Stimulated activated CD4-positive, alpha-beta T cell treated with anti-CD3 and anti-CD28 coated beads, Interleukin-1b, Interleukin-23, amount 100 ng/mL, for 1 hour (primary cell): ENCODE data around the gene GVQW3.
A peak's percentile ranks its signal among the peaks of the same experiment; 100 is the strongest.
"Not testable (repeated sequence)": the region's sequence is repeated elsewhere in the genome, so short reads cannot be mapped to it uniquely, and the experiment has no call there.

Experiments
- DNase-seq, 2 donors: peaks; one replicate each; pipeline ENCODE4 v3.0.0-alpha.2; 2020; ENCODE audit warnings: low read depth in 2 of 2

Gene GVQW3

DNA sequence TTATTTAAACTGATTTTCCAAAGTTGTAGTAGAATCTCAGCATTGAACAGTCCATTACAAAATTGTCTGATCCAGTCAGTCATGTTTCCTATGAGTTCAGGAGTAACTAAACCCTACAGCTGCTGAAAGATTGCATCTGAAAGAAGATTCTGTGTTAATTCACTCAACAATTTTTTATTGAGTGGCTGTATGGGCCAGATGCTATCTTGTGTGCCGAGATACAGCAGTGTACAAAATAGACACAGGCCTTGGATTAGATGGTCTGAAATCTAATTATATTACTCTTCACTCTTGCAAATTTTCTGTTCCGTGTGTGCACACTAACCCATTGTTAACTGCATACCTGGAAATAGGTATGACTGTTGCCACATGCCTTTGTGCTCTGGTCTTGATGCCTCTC, 7.3 kb downstream of the GVQW3 start:
- DNase-seq: no peak

DNA sequence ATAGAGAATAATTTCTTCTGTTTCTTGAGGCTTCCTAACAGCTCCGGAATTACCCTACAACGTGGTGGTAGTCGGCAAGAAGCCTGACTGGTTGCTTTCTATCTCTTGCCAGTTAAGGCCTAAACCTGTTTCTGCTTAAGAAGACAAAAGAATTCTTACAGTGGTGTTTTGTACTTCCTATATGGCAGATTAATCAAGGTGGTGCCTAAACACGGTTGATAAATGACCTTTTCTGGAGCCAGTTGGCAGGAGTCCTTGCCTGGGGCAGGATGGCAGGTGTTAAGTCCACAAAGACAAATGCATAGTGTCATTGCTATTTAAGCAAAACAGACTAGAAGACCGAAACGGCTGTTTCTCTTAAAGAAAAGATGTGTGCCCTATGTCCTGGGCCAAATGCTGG, 9.9 kb downstream of the GVQW3 start:
- no peak for DNase-seq

DNA sequence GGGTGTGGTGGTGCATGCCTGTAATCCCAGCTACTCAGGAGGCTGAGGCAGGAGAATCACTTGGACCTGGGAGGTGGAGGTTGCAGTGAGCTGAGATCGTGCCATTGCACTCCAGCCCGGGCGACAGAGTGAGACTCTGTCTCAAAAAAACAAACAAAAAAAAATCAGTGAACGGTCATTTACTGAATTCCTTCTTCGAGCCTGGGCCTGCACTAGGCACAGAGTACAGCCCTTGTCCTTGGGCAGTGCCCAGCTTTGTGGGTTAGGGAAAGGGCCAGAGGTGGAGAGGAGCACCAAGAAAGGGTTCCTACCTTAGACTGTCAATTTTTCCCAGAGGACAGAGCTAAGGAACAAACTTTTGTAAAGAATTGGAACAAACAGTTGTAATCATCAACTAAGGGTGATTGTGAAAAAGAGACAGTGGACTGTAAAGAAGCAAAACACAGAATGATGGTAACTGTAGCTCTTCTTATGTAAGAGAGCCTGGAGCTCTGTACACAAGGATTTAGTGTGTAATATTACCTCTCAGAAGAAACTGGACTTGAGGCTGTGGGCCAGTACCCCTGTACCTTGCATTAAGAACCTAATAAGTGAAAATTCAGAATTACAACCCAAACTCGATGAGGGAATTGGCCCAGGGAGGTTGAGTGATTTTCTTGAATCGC, 10.8 kb downstream of the GVQW3 start:
- DNase-seq: no peak

DNA sequence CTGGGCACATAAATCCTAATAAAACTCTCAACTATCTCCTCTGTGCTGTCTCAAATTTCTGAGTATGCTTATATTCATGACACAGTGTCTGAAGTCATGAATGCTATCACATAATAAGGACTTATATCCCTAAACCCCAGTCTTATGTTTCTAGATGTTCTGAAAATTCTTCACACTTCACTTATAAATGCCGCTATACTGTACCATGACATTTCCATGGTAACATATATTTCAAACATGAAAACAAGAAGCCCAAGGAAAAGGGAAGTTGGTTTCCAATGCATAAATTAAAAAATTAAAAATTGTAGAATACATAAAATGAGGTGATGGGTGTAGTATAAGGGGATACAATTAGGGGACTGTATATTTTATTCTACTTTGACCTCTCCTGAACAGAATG, 11.7 kb downstream of the GVQW3 start:
- DNase-seq: no peak

DNA sequence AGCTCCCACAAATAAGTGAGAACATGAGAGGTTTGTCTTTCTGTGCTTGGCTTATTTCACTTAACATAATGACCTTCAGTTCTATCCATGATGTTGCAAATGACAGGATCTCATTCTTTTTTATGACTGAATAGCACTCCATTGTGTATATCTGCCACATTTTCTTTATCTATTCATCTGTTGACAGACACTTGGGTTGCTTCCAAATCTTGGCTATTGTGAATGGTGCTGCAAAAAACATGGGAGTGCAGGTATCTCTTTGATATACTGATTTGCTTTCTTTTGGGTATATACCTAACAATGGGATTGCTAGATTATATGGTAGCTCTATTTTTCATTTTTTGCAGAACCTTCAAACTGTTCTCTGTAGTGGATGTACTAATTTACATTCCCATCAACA, 13.3 kb downstream of the GVQW3 start:
- DNase-seq: no peak

DNA sequence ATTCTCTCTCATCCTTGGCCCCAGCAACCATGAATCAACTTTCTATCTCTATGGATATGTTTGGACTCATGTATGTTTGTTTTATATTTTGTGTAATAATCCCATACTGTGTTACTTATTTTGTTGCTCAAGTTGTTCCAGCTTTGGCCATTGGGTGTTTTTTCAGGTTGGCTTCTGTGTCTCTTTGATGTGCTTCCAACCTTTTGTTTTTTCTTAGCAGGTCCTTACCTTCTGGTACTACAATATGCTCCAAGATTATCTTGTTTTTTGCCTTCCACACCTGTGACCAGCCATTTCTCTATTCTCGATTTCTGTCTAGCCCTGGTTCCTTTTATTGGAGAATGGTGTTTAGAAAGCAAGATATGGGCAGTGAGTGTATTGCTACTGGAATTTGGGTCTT, 14.2 kb downstream of the GVQW3 start:
- DNase-seq: no peak

DNA sequence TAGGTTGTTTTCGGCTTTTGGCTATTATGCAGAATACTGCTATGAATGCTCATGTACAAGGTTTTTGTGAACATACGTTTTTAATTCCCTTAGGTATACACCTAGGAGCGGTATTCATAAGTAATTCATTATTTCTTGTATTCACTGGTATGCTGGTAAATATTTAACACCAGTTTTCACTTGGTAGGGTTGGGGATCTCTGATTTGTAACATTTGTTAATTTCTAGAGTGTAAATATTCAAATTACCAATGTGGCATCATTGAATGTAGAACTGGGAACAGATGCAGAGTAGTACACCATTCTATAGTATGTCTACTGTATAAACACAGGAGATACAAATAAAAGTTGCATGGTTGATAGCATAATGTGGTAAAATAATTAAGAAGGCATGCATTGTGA, 16.3 kb downstream of the GVQW3 start:
- no peak for DNase-seq

DNA sequence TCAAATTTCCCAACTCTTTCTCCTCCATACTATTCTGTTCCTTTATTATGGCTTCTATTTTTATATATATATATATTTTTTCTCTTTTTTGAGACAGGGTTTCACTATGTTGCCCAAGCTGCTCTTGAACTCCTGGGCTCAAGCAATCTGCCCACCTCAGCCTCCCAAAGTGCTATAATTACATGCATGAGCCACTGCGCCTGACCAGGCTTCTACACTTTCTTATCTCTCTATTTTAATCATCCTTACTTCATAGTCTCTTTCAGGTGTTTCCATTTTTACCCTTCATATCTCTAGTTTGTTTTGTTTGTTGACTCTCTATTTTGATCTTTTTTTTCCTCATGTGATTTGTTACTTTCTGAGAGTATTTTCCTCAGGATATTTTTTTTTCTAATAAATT, 19.8 kb downstream of the GVQW3 start:
- DNase-seq: no peak

DNA sequence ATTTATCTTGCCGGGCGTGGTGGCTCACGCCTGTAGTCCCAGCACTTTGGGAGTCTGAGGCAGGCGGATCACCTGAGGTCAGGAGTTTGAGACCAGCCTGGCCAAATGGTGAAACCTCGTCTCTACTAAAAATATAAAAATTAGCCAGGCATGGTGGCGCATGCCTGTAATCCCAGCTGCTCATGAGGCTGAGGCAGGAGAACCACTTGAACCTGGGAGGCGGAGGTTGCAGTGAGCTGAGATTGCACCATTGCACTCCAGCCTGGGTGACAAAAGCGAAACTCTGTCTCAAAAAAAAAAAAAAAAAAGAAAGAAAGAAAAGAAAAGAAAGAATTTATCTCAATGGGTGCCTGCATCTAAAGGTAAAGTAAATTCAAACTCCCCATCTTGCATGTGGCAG, 20.4 kb downstream of the GVQW3 start:
- not testable (repeated sequence) for DNase-seq

DNA sequence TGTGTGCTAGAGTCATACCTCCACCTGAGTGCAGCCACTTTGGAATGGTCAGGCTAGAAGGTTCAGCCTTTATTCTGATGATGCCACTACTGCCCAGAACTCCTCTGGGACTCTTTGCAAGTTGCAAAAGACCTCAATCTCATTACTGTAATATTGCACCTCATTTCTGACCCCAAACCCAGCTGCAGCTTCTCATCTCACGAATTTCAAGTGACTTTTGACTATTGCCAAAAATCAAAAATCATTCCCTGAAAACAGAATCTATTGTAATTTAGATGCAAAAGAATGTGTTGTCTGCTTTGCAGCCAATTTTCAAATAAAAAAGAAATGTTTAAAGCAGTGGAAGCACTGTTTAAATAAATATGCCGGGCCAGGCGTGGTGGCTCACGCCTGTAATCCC, 25.2 kb downstream of the GVQW3 start:
- no peak for DNase-seq

DNA sequence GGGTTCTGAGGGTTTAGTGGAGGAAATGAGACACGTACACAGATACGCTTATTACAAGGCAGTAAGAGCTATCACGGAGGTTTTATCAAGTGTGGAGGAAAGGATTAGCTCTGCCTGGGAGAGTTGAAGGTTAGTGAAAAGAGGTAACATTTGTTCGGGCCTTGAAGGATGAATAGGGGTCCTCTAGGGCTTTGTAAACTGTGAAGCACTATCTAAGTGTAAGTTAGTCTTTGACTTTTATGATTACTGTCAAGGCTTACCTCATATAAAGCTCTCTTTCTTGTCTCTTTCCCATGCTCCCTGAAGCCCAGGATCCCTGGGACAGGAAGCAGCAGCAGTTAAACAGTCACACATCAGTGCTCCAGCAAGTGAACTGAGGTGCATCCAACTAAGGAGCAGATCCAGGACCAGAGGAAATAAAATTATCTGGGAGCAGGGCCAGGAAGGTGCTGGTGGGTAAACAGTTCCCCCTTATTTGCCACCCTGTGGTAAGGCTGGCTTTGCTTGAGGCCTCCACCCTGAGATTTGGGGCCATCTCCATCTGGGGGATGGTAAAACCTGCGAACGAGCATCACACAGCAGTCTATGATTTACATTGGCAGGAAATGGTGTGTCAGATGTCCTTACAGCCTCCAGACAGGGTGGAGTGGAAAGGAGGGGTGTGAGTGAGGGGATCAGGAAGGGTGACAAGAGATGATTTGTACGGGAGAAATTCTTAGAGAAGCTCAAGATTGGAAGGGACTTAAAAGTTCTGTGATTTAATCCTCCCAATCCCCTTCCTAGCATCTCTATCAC, 27.2 kb downstream of the GVQW3 start:
- DNase-seq: no peak

DNA sequence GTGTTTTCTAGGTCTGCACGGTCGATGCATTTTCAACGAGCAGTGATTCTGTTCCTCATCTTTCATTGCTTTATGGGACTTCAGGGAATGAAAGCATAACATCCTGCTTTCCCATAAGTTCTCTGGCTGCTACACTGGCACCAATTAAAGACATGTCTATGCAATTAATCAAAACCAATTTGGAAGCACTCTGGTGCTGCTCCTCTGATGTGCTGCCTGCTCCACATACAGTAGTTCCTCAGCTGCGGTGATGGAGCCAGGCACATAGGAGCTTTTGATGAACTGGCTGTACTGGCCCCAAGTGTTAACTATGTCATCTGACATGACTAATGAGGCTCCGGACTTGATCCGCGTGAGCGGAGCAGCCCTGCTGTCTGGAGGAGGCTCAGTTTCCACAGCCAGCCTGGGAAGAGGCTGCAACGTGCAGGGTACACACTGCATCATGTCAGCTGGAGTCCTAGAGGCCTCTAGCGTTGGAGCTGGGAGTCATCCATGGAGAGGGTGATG, 29.8 kb downstream of the GVQW3 start:
- no peak for DNase-seq

DNA sequence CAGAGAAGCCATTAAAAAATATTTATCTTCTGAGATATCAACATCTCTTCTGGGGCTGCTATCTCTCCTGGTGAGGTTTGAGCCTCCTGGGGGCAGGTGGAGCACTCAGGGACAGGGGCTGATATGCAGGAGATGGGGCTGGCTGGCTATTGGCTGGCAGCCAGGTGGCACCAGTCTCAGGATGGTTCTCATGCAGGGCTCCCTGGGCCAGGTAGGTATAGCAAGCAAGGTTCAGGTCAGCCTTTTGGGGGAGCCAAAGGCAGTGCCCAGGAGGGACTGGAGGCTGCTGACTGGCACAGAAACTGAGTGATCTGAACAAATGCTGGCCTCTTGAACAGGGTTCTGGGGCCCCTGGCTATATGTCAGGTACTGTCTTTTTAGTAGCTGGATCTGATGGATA, 34.0 kb downstream of the GVQW3 start:
- no peak for DNase-seq

DNA sequence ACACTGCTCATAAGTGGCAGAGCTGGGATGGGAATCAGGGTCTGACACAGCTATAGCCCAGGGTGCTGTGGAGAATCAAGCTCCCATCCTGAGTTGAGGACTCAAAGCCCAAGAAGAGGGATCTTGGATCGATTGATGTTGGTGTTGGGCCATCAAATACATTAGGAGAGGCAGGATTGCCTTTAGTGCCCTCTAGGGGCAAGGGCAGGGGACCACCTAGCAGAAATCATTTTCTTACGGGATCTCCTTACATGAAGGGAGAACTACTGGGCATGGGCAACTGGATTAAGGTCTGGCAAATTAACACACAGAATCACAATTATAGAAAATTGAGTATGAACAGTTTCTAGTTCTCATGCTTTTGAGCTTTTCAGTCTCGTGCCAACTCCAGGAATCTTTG, 38.8 kb downstream of the GVQW3 start:
- DNase-seq: no peak

DNA sequence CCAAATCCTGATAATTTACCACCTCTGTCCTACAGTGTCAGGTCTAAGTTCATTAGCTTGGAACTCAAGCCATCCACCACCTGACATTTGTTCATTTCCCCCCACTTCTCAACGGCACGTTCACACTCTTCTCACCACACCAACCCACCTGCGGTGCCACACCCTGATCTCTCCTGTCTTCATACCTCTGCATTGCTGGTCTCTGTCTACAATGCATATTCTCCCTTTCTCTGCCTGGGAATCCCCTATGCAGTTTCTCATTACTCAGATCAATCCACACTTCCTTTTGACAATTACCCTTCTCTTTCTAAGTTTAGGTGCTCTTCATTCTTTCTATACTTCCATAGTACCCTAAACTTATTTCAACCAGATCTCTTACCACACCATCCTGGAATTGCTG, 43.3 kb downstream of the GVQW3 start:
- no peak for DNase-seq

DNA sequence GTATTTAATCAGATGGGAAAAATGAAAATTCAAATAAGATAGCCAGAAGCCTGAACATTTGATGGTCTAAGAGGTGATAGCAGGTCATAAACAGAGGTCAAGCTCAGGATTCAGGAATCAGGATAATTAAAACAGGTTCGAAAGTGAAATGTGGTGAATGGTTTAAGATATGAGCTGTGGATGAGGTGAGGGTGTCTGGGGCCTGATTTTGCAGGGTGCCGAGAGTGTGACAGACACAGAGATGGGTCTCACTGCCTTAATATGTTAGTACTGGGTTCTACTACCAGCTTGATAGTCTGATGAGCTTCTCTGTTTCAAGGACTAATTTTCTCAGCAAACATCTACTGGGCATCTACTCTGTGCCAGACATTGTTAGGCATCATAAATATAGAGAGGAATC, 43.8 kb downstream of the GVQW3 start:
- DNase-seq: no peak

DNA sequence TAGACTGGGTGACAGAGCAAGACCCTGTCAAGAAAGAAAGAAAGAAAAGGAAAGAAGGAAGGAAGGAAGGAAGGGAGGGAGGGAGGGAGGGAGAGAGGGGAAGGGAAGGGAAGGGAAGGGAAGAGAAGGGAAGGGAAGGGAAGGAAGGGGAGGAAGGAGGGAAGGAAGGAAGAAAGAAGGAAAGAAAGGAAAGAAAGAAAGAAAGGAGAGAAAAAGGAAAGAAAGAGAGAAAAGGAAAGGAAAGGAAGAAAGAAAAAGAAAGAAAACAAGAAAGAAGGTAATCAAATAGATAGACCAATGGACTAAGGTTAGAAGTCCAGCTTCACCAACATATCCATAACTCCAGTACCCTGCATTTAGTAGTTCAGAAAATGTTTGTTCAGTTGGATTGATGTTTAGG, 45.5 kb downstream of the GVQW3 start:
- no peak for DNase-seq

DNA sequence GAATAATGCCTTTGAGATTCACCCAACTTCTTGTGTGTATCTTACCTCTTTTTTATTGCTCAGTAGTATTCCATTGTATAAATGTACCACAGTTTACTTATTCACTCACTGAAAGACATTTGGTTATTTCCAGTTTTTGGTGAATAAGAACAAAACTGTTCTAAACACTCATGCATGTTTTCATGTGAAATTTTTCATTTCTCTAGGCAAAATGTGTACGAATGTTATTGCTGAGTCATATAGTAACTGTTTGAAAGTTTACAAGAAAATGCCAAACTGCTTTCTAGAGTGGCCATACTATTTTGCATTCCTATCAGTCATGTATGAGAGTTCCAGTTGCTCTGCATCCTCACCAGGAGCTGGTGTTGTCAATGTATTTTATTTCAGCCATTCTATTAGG, 54.9 kb downstream of the GVQW3 start:
- DNase-seq: no peak

DNA sequence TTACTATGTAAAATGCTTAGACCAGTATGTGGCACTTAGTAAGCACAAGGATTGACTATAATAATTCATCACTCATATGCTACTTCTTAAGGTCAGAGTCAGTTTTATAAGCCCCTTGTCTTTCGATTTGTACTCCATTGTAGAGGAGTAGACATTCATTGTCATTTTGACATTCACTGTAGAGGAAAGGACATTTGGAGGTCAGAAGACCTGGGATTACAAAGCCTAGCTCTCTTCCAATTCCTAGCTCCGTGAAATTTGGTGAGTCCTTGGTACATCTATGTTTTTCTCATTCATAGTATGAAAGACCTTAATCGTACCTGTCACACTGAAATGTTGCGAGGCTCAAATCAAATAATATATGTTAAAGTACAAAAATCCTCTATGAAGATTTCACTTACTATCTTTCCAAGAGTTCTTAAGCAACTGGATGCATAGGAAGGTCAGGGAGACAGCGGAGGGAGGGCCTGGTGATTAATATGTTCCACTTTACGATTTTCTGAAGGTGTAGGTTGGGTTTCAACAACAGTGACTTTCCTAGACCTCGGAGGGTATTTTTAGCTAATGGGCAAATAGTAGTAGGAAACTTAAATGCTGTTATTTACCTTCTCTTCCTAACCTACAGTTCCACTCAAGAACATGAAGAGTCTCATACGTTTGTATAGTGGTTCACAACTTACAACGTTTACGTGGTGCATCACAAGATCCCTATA, 62.3 kb downstream of the GVQW3 start:
- DNase-seq: no peak

DNA sequence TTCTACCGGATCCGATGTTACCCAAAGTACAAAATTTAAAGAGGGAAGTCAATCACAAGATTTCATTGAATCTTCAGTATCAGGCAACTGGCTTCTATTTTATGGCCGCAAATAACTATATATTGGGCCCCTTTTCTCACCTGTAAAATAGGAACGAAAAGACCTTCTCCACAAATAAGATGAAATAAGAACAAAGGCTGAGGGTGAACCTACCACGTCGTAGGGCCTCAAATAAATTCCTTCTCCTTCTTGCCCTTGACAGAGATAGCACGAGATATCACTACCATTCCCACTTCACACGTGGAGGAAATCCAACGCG, 62.9 kb downstream of the GVQW3 start:
- DNase-seq: no peak

DNA sequence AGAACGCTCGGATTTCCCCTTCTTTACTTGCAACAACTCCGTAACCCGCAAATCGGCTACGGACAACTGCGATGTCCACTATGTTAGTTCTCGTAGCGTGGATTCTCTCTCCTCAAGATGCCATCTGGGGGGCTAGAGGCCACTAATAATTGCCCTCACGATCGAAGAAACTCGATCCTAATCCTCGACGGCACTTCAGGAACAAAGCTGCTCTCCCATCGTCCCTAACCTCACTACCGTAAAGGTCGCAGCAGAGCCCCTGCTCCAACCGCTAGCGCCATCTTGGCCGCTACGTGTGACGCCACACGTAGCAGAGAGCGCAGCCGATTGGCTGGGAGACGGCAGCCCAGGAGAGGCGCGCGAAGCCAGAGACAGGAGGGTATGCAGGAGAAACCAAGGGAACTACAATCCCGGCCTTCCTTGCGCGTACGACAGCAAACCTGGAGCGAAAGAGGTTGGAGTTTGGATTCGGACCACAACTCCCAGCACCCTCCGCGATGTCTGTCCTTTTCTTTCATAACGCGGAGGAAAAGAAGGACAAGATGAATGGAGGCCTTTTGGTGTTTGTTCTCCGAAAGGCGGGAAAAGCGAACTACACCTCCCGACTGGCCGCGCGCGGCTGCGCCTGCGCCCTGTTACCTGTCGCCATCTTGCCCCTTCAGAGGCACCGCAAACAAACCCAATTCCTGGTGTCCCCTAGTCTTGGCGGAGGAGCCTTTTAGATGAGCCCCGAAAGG, 63.4 kb downstream of the GVQW3 start, which contains the start of gene EMSY:
Gene EMSY (plus strand): TSS at position 635 of the 737 bp plus-strand sequence. CDS start 1,921 bp downstream, outside the sequence.
- peak; percentile 66 to 79 for DNase-seq
